Stimulated activated CD8-positive, alpha-beta memory T cell treated with anti-CD3 and anti-CD28 coated beads, Interleukin-7, amount 100 ng/mL, for 24 hours (primary cell): ENCODE measurements around the gene HOXD13.

Source experiments
- DNase-seq: peaks from one replicate; pipeline ENCODE4 v3.0.0-alpha.2; 2020; ENCODE audit warnings: low read depth

The HOXD13 gene

GRCh38 chr2:176121190-176122051 is 28.9 kb downstream of the HOXD13 start:
- no peak for DNase-seq

- no peak for DNase-seq
These were observed 29.6 kb downstream of the HOXD13 start for GRCh38 chr2:176122052-176122682.

- no peak for DNase-seq
These were observed 30.3 kb downstream of the HOXD13 start, which contains the start of gene HOXD9 for GRCh38 chr2:176122683-176123410. TSS of gene HOXD9 (plus strand) at chr2:176122719. CDS start at chr2:176122769, 50 bp downstream.

GRCh38 chr2:176123411-176124109 is 31.0 kb downstream of the HOXD13 start:
- DNase-seq = no peak

- DNase-seq = no peak
These were observed 31.8 kb downstream of the HOXD13 start for GRCh38 chr2:176124110-176124946.

- no peak for DNase-seq
These were observed 32.6 kb downstream of the HOXD13 start for GRCh38 chr2:176124947-176125771.

GRCh38 chr2:176125772-176126054 is 33.2 kb downstream of the HOXD13 start:
- no peak for DNase-seq

GRCh38 chr2:176126929-176127773 is 34.6 kb downstream of the HOXD13 start:
- DNase-seq = peak; percentile 52

GRCh38 chr2:176127774-176128072 is 35.2 kb downstream of the HOXD13 start:
- DNase-seq = no peak

GRCh38 chr2:176128172-176128981 is 35.9 kb downstream of the HOXD13 start:
- DNase-seq = no peak

- DNase-seq = no peak
These were observed 36.7 kb downstream of the HOXD13 start, which contains the start of gene HOXD8 for GRCh38 chr2:176128982-176129796. TSS of gene HOXD8 (plus strand) at chr2:176129705. CDS start at chr2:176130367, 662 bp downstream.

- no peak for DNase-seq
These were observed 37.3 kb downstream of the HOXD13 start for GRCh38 chr2:176129813-176130146.

GRCh38 chr2:176130147-176130956 is 37.8 kb downstream of the HOXD13 start:
- DNase-seq = no peak

- DNase-seq = no peak
These were observed 38.7 kb downstream of the HOXD13 start for GRCh38 chr2:176130957-176131847.

- DNase-seq = no peak
These were observed 39.3 kb downstream of the HOXD13 start for GRCh38 chr2:176131848-176132158.
